HepG2 (cell line): ENCODE measurements around the gene TCAIM.

Source experiments
- AGO2 ChIP-seq: fragments of 200-400 bp; formaldehyde crosslinking; optimal IDR thresholded peaks from 2 replicates; pipeline ENCODE3; 2017; ENCODE audit warnings: mild to moderate bottlenecking, low read depth, low read length, moderate library complexity
- HDAC6 ChIP-seq: fragments of 200-600 bp; sonication (generic); IDR thresholded peaks from 2 replicates; pipeline ENCODE4 v1.7.0; 2017; ENCODE audit warnings: mild to moderate bottlenecking, antibody characterized with exemption, low read length, low read depth
- NR2F2 ChIP-seq: IDR thresholded peaks from 2 replicates; pipeline ENCODE4 v1.6.1; 2012; ENCODE audit warnings: low read depth, inconsistent platforms, borderline replicate concordance
- TCF12 ChIP-seq, 2 experiments: fragments of 450-650 bp in 1 of 2; sonication (generic) in 1 of 2; formaldehyde crosslinking in 1 of 2; IDR thresholded peaks; 2 replicates each; pipeline versions ENCODE4 v1.6.1 to v1.8.0; 2017 to 2022; ENCODE audit warnings: antibody characterized with exemption in 1 of 2, mild to moderate bottlenecking in 1 of 2, missing genetic modification reagents in 1 of 2, moderate library complexity in 1 of 2

DNA sequence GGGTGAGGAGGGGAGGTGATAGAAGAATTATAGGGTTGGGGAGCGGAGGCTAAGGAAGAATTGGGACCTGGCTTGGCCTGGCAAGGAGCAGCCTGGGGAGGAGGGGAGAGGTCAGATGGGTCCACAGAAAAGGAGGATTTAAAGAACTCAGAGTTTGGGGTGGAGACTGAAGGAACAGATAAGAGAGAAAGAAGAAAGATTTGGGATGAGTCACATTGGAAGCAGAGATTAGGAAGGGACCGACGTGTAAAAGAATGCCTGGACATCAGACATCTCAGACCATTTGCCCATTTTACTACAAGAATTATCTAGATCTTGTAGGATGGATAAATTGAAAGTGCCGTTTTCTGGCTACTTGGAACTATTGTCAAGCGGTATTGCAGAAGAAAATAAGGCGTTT is 10.4 kb downstream of the TCAIM start:
- TF ChIP-seq NR2F2 (no peak), AGO2 (no peak), HDAC6 (no peak), TCF12 (IDR thresholded peaks at IDR 0.05) (no peak), TCF12 (CRISPR knock-in tag; IDR thresholded peaks at IDR 0.05) (no peak)
